ENCODE measurements around the gene ASPA. TPM values are rescaled to one million over a fixed set of nuclear protein-coding genes. Genes with fewer than 3 reads are reported as not detected.
"Not testable (repeated sequence)": the region's sequence is repeated elsewhere in the genome, so short reads cannot be mapped to it uniquely, and the experiment has no call there.

ASPA gene
- total RNA-seq, result 1 to 10 TPM; 1.7 to 6.0 (median 4.2) TPM
- long read RNA-seq, result 0 reads

DNA sequence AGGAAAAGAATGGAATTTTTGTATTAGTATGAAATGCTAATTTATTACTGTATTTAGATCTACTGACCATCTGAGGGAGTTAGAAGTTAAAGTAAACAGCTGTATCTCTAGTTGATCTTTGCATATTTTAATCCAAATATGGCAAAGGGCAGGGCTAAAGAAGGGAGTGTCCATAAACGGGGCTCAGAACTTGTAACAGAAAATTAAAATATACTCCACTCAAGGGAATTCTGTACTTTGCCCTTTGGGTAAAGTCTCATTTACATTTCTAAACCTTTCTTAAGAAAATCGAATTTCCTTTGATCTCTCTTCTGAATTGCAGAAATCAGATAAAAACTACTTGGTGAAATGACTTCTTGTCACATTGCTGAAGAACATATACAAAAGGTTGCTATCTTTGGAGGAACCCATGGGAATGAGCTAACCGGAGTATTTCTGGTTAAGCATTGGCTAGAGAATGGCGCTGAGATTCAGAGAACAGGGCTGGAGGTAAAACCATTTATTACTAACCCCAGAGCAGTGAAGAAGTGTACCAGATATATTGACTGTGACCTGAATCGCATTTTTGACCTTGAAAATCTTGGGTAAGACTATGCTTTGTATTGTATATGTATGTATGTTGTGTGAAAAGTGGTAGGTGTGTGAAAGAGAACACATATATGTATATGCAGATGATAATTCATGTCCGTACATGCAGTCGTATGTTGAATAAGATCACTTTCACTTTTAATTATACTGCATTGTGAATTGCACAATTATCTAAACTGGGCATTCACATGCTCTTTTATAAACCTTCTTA is at the start of gene ASPA:
Gene ASPA, plus strand, starts transcription at position 186 of the 799 bp plus-strand sequence. Its CDS starts 163 bp downstream, at position 349.
- H3K27me3 ChIP-seq, result no peaks in the 10 kb centered on the region
- peak within 1 kb of the TSS; percentile 26 to 57 (median 48) for H3K4me3 ChIP-seq
- TF ChIP-seq CTCF (IDR thresholded peaks at IDR 0.05) (no peak), POLR2A (IDR thresholded peaks at IDR 0.05) (no peak)
- intact Hi-C loops (cut with DNase I), result no loop called here
- no peaks in the 10 kb centered on the region for H3K9me3 ChIP-seq
- DNase-seq (no peak), ATAC-seq (peak; percentile 60 to 62 (median 61))
- peaks cover 0 to 16% (median 5%) of the 10 kb centered on the region in 4 donors for H3K4me1 ChIP-seq
- H3K27ac ChIP-seq, result peak within 1 kb of the TSS; percentile 31 to 93 (median 85)
- H3K36me3 ChIP-seq, result no peaks in the 10 kb centered on the region
- WGBS (ENCODE audit: insufficient coverage, low coverage, low lambda C conversion rate, missing lambda C conversion rate), result 11% methylated on average over 7 of the region's 7 CpGs

DNA sequence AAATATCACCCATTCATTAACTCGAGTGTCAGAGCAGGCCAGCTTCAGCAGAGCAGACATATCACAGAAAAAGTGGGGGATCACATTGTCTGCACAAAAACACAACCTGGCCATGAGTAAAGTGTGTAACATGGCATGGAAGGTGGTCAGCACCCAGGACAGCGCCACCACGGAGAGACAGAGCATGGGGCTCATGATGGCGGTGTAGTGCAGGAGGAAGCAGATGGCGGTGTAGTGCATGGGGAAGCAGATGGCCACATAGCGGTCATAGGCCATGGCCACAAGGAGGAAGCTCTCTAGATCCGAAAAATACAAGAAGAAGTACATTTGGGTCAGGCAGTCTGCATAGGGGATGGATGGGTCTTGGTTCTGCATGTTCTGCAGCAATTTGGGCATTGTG is 42.6 kb upstream of the ASPA start:
- ATAC-seq, result peak in 1 of 4 donors; percentile 25
- intact Hi-C loops (cut with DNase I); H3K4me3 ChIP-seq; H3K9me3 ChIP-seq; H3K36me3 ChIP-seq; H3K27ac ChIP-seq; H3K4me1 ChIP-seq; DNase-seq; H3K27me3 ChIP-seq: not testable (repeated sequence)
- 32% methylated on average over 6 of the region's 7 CpGs for WGBS (ENCODE audit: insufficient coverage, low coverage, low lambda C conversion rate, missing lambda C conversion rate)

GRCh38 chr17:3433741-3434140 is 42.1 kb upstream of the ASPA start, which contains the start of gene OR1E2:
Gene OR1E2, minus strand, starts transcription at chr17:3433841. Its CDS starts 0 bp downstream, at chr17:3433841.
- intact Hi-C loops (cut with DNase I), result no loop called here
- ATAC-seq (no peak), DNase-seq (no peak)

DNA sequence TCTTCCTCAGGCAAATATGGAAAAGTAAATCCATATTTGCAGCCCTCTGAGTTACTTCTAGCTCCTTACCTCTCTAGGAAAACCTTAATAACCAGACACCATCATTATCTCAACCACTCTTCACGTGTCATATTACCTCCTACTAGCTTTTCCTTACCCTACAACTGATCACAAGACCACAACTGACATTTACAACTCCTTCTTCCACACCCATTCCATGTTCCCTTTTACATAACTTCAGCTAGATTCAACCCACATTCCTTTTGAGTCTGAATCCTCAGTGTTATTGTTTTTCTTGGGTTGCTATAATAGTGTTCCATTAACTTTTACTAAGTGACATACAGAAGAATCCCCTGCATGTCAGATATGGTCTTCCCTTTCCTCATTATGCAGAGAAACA is 37.4 kb upstream of the ASPA start:
- 50% methylated on average over 1 of the region's 1 CpG for WGBS (ENCODE audit: insufficient coverage, low coverage, low lambda C conversion rate, missing lambda C conversion rate)
- no peaks in the 10 kb centered on the region for H3K36me3 ChIP-seq
- H3K4me1 ChIP-seq, result no peaks in the 10 kb centered on the region
- TF ChIP-seq POLR2A (IDR thresholded peaks at IDR 0.05), result no peak
- TF ChIP-seq CTCF (IDR thresholded peaks at IDR 0.05), result no peak
- DNase-seq (no peak), ATAC-seq (no peak)
- H3K4me3 ChIP-seq, result no peak overlapping the region
- H3K9me3 ChIP-seq, result no peaks in the 10 kb centered on the region
- H3K27ac ChIP-seq, result no peak overlapping the region
- intact Hi-C loops (cut with DNase I), result no loop called here
- peaks cover 0 to 3% of the 10 kb centered on the region in 2 donors for H3K27me3 ChIP-seq

More at GRCh38 chr17:3433741-3434140, 42.1 kb upstream of the ASPA start, which contains the start of gene OR1E2:
- TF ChIP-seq CTCF (IDR thresholded peaks at IDR 0.05) (no peak), POLR2A (IDR thresholded peaks at IDR 0.05) (no peak)
- Histone ChIP-seq H3K4me1 (no peaks in the 10 kb centered on the region), H3K4me3 (no peak within 1 kb of the TSS), H3K36me3 (no peaks in the 10 kb centered on the region), H3K27me3 (peaks cover 0 to 3% of the 10 kb centered on the region in 2 donors), H3K27ac (no peak within 1 kb of the TSS), H3K9me3 (no peaks in the 10 kb centered on the region)
- WGBS (ENCODE audit: insufficient coverage, low coverage, low lambda C conversion rate, missing lambda C conversion rate), result 60% methylated on average over 3 of the region's 3 CpGs

GRCh38 chr17:3440451-3440850 is 35.3 kb upstream of the ASPA start:
- DNase-seq (no peak), ATAC-seq (no peak)
- intact Hi-C loops (cut with DNase I), result no loop called here
- Histone ChIP-seq H3K4me3 (no peak overlapping the region), H3K9me3 (no peaks in the 10 kb centered on the region), H3K27ac (no peak overlapping the region), H3K36me3 (no peaks in the 10 kb centered on the region), H3K4me1 (no peaks in the 10 kb centered on the region), H3K27me3 (peaks cover 0 to 3% of the 10 kb centered on the region in 2 donors)
- WGBS (ENCODE audit: insufficient coverage, low coverage, low lambda C conversion rate, missing lambda C conversion rate), result 59% methylated on average over 2 of the region's 2 CpGs
- TF ChIP-seq POLR2A (IDR thresholded peaks at IDR 0.05) (no peak), CTCF (IDR thresholded peaks at IDR 0.05) (no peak)
